GM21717 (cell line): ENCODE measurements around the gene PMCH.
"Not testable (repeated sequence)": the region's sequence is repeated elsewhere in the genome, so short reads cannot be mapped to it uniquely, and the experiment has no call there.

Experiments used
- ATAC-seq: cut with Tn5 transposase; IDR thresholded peaks from one replicate; pipeline ENCODE4 v1.9.1; 2021; ENCODE audit warnings: mild to moderate bottlenecking, moderate library complexity; ENCODE audit not compliant: unreplicated experiment

PMCH gene

DNA sequence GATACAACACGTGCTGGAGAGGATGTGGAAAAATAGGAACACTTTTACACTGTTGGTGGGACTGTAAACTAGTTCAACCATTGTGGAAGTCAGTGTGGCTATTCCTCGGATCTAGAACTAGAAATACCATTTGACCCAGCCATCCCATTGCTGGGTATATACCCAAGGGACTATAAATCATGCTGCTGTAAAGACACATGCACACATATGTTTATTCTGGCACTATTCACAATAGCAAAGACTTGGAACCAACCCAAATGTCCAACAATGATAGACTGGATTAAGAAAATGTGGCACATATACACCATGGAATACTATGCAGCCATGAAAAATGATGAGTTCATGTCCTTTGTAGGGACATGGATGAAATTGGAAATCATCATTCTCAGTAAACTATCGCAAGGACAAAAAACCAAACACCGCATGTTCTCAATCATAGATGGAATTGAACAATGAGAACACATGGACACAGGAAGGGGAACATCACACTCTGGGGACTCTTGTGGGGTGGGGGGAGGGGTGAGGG lies 50.5 kb downstream of the PMCH start:
- not testable (repeated sequence) for ATAC-seq
